Myocyte (in vitro differentiated cells): ENCODE results near the gene HSF2BP. TPM values are rescaled to one million over a fixed set of nuclear protein-coding genes. Genes with fewer than 3 reads are reported as not detected.
A peak's percentile ranks its signal among the peaks of the same experiment; 100 is the strongest.
"Not testable (repeated sequence)": the region's sequence is repeated elsewhere in the genome, so short reads cannot be mapped to it uniquely, and the experiment has no call there.

ENCODE experiments used
- DNase-seq: peaks from one replicate; pipeline ENCODE4 v3.0.0-alpha.2; 2012; ENCODE audit warnings: low read depth
- polyA plus RNA-seq: library from polyadenylated mRNA; unstranded; fragments of >200 nt; gene quantifications from one replicate; pipeline ENCODE4 v1.2.1, GENCODE V29; 2012; ENCODE audit warnings: missing spikeins
- total RNA-seq: library from RNA; depleted of rRNA; stranded (reverse); fragments of >200 nt; gene quantifications from 2 replicates; pipeline ENCODE4 v1.2.3, GENCODE V29; 2014

The HSF2BP gene
- total RNA-seq, result 2.3 and 3.2 TPM in 2 replicates
- polyA plus RNA-seq, result 6.7 TPM

GRCh38 chr21:43659136-43660000 lies at the start of gene HSF2BP, which contains the start of gene RRP1B:
TSS of gene HSF2BP (minus strand) at chr21:43659488. CDS start at chr21:43658096, 1,392 bp downstream.
TSS of gene RRP1B (plus strand) at chr21:43659560. CDS start at chr21:43659665, 105 bp downstream.
- peak; percentile 87 for DNase-seq

DNA sequence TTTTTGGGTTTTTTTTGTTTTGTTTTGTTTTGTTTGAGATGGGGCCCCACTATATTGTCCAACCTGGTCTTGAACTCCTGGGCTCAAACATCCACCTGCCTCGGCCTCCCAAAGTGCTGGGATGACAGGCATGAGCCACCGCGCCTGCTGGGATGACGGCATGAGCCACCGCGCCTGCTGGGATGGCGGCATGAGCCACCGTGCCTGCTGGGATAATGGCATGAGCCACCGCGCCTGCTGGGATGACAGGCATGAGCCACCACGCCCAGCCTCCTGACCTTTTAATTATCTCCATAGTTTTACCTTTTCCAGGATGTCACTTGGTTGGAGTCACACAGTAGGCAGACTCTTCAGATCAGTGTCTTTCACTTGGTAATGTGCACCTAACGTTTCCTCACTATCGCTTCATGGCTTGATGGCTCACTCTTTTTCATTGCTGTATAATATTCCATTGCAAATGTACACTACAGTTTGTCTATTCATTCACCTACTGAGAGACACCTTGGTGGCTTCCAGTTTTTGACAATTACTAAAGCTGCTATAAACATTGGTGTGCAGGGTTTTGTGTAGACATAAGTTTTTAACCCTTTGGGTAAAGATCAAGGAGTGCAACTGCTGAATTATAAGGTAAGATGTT lies 49.6 kb upstream of the HSF2BP start:
- DNase-seq, result no peak

GRCh38 chr21:43707462-43707861 lies 48.2 kb upstream of the HSF2BP start:
- no peak for DNase-seq

GRCh38 chr21:43703035-43703880 lies 44.0 kb upstream of the HSF2BP start:
- peak; percentile 45 for DNase-seq

DNA sequence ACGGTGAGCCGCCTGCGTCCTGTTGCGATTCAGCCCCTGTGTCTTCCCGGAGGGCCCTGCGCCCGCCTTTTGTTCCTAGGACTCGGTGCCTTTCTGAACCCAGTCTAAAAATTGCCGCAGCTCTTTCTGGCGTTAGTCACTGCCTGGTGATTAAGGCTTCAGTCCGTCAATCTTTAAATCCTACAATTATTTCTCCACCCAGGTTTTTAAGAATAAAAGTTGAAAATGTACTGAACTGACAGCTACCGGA lies 43.4 kb upstream of the HSF2BP start:
- no peak for DNase-seq

GRCh38 chr21:43701936-43702784 lies 42.9 kb upstream of the HSF2BP start:
- peak; percentile 52 for DNase-seq

GRCh38 chr21:43699933-43700599 lies 40.8 kb upstream of the HSF2BP start:
- no peak for DNase-seq

DNA sequence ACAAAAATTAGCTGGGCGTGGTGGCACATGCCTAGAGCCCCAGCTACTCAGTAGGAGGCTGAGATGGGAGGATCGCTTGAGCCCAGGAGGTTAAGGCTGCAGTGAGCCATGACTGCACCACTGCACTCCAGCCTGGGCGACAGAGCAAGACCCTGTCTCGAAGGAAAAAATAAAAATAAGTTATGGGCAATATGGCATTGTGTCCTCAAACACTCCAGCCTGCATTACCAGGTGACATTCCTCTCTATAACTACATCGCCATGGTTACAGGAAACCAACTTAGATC lies 40.1 kb upstream of the HSF2BP start:
- DNase-seq, result not testable (repeated sequence)

DNA sequence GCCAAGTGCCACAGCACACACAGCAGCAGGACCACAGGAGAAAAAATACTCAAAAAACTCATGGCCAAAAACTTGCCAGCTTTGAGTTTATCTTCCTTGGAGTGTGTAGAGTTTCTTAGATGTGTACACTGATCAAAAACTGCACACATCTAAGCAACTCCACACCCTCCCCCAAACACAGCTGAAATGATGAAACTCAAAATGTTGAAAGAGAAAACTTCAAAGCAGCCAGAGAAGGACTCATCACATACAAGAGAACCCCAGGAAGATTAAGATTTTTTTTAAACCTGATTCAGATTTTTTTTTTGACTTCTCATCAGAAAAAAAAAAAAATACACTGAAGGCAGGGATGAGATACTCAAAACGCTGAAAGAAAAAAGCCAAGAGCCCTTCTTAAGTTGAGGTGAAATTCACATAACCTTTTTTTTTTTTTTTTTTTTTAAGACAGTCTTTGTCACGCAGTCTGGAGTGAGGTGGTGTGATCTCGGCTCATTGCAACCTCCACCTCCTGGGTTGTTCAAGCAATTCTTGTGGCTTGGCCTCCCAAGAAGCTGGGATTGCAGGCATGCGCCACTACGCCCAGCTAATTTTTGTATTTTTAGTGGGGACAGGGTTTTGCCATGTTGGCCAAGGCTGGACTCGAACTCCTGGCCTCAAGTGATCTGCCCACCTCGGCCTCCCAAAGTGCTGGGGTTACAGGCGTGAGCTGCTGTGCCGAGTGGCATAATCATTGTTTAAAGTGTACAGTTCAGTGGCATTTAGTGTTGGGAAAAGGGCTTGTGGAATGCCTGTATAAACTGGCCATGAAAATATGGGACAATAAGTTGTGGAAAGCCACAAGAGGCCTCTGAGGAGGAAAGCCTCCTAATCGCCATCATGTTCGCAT lies 38.7 kb upstream of the HSF2BP start:
- DNase-seq, result no peak

DNA sequence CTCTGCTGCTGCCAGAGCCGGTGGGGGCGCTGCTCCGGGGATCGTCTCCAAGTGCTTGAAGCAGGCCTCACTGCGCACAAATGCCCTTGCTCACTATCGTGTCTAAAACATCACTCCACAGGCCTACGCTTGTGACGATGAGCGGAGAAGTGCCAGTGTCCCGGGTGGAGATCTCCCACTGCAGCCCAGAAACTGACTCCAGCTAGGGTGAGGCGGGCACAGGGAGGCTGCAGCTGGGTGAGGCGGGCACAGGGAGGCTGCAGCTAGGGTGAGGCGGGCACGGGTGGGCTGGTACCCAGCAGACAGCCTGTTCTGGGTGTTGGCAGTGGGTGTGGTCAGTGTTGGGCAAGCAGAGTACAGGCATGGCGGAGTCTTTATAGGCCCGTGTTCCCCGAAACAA lies 36.9 kb upstream of the HSF2BP start:
- DNase-seq, result no peak

DNA sequence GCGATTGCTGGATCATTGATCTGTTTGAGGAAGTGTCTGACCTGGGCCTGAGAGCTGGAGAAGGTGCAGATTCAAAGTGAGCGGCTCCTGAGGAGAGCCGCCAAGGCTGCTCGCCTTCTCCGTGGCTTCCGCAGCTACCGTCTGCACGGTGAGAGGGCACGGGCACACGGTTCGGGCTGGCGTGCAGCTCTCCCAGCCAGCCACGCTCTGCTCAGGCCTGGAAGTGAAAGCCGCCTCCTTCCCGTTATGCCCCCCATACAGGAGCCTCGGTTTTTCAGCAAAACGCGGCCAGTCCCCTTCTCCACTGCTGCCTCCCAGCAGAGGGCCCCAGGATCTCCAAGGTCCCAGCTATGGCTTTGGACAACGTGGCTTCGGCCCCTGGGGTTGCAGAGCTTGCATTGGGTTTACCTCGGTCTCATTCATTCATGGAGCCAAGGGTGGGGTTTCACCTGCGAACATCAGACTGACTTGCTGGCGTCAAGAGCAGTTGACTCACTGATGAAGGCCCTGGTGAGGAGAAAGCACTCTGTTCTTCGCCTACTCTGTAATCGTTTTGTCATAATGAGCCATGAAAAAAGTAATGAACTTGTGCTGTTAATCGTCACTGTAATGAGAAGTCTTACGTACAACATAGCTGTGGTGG lies 35.3 kb upstream of the HSF2BP start:
- no peak for DNase-seq

GRCh38 chr21:43693981-43694380 lies 34.7 kb upstream of the HSF2BP start:
- no peak for DNase-seq

DNA sequence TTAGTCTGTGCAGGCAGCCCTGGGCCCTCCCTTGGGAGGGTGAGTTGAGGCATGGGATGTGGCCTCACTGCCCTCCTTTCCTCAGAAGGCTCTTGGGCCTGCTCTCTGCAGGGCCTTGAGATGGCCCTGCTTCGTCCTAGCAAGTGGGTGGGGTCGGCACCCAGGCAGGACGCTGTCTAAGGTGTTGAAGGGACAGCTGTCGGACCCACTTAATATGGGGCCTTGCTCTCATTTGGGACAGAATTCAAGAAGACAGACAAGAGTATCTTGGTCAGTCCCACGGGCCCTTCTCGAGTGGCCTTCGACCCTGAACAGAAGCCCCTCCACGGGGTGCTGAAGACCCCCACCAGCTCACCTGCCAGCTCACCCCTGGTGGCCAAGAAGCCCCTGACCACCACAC lies 33.7 kb upstream of the HSF2BP start:
- no peak for DNase-seq

DNA sequence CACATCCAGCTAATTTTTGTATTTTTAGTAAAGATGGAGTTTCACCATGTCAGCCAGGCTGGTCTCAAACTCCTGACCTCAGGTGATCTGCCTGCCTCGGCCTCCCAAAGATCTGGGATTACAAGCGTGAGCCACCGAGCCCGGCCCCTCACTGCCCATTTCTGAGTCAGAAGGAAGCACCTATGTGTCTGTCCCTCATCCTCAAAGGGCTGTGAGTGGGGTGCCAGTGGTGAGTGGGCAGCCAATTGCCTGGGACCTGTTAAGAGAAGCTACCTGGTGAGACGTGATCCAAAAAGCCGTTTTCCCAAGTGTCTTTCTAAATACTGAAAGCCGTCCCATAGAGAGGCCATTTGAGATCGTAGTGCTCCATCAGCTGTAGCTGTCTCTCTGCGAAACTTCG lies 32.5 kb upstream of the HSF2BP start:
- no peak for DNase-seq

- DNase-seq, result no peak
Observed at GRCh38 chr21:43691086-43691795, 32.0 kb upstream of the HSF2BP start.

- no peak for DNase-seq
Observed at GRCh38 chr21:43690346-43690745, 31.1 kb upstream of the HSF2BP start.

- DNase-seq, result no peak
Observed at GRCh38 chr21:43689556-43690337, 30.5 kb upstream of the HSF2BP start.

DNA sequence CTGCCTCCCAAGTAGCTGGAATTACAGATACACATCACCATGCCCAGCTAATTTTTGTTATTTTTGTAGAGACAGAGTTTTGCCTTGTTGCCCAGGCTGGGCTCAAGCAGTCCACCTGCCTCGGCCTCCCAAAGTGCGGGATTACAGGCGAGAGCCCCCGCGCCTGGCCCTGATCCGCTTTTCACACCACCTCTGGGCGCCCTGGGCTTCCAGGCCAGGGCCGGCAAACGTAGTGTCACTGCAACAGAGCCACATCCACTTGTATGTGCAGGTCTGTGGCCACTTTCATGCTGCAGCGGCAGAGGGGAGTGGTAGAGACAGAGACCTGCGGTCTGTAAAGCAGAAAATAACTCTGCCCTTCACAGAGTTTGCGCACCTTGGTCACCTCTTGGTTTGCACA lies 29.6 kb upstream of the HSF2BP start:
- DNase-seq, result no peak
